ENCODE data around the gene NHERF1.

The NHERF1 gene

GRCh38 chr17:74733365-74734122 is 14.9 kb upstream of the NHERF1 start:
- DNase-seq = no peak

DNA sequence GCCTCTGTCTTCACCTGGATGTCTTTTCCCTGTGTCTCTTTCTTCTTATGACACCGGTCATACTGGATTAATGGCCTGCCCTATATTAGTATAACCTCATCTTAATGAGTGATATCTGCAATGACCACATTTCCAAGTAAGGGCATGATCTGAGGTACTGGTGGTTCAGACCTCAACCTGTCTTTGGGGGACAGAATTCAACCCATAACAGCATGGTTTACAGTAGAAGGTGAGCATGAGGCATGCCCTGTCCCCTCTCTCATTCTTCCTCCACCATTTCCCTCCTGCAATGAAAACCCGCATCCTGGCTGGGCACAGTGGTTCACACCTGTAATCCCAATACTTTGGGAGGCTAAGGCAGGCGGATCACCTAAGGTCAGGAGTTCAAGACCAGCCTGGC is 14.2 kb upstream of the NHERF1 start:
- no peak for DNase-seq

DNA sequence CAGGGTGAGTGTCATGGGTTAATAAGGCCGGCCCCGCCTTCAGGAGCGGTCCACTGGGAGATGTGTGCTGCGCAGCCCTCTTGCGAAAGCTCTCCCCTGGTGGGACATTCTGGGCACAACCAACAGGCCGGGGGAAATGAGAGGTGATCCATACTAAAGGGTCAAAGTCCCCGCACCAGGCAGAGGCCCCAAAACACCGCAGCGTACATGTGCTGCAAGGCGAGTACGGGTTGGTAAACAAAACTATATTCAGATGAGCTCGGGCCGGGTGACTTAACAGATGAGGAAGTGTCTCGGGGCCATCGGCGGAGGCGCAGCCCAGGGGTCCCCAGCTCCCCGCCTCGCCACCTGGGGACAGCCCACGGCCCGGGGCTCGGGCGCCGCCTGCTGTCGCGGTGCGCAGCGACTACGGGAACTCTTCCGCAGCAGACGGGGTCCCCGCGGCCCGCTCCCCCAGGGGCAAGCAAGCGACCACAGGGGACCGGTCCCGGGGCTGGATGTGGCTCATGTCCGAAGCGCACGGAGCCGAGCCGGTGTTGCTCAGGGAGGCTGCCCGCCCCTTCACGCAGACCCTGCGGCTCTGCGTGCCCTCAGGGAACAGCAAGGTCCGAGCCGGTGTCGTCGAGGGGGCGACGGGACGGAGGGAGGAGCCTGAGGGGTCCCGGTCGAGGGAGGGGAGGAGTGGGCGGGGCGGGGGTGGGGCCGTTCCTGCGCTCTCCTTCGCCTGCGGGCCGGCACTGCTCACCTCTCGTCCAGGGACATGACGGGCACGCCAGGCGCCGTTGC is 11.7 kb upstream of the NHERF1 start, which contains the start of gene RAB37:
RAB37 (plus strand) TSS at position 744 of the 786 bp plus-strand sequence; CDS start at position 761, 17 bp downstream.
- DNase-seq = no peak

- no peak for DNase-seq
Observed at GRCh38 chr17:74737299-74738050, 11.0 kb upstream of the NHERF1 start.

- no peak for DNase-seq
Observed at GRCh38 chr17:74738051-74738996, 10.1 kb upstream of the NHERF1 start.

DNA sequence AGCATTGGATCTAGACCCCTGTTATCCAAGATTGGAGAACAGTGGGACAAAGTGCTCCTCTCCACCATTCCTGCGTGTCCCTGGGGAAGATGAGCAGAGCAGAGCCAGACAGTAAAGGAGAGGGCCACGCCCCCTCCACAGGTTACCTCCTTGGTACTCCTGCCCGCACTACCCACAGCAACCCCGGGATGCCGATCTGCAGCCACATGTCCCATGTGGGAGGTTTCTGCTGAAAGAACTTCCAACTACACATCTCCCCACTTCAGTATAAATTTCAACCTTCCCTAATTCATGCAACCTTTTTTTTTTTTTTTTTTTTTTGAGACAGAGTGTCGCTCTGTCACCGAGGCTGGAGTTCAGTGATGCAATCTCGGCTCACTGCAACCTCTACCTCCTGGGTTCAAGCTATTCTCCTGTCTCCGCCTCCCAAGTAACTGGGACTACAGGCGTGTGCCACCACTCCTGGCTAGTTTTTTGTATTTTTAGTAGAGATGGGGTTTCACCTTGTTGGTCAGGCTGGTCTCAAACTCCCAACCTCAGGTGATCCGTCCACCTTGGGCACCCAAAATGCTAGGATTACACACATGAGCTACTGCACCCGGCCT is 9.1 kb upstream of the NHERF1 start:
- DNase-seq = no peak

DNA sequence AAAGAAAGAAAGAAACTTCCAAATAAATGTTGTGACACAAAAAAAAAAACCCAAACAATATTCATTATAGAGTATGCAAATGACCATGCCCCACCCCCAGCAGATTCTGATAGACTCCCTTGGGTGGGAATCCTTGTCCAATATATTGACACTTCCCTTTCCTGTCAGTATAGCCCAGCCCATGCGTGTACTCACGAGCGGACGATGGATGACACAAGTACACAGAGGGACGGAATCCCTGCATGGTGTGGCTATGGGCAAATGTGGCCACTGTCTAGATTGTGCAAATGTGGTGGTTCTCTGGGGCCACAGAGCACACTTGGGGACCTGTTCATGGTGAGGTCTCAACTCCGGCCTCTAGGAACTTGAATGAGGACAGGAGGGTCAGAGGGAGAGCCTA is 8.3 kb upstream of the NHERF1 start:
- DNase-seq = no peak

GRCh38 chr17:74740641-74741387 is 7.6 kb upstream of the NHERF1 start:
- no peak for DNase-seq

GRCh38 chr17:74742153-74742515 is 6.3 kb upstream of the NHERF1 start:
- DNase-seq = no peak

DNA sequence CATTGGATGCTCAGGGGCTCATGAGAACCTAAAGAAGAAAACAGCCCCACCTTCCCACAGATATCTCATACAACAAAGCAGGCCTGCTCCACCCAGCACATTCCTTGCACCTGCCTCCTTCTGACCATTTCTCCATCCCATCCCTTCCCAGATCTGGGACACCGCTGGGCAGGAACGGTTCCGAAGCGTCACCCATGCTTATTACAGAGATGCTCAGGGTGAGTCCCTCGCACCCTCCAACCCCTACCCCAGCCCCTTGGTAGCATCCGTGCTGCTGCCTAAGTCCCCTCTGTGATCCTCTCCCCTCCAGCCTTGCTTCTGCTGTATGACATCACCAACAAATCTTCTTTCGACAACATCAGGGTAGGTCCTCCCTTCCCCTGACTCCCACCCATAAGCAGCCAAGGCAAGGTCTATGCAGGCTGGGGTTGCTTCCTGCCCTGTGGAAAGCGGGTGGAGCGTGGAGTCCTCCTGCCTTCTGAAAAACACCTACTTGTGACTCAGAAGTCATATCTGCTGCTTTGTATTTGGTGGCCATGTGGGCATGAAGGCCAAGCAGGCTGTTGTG is 5.4 kb upstream of the NHERF1 start:
- no peak for DNase-seq

DNA sequence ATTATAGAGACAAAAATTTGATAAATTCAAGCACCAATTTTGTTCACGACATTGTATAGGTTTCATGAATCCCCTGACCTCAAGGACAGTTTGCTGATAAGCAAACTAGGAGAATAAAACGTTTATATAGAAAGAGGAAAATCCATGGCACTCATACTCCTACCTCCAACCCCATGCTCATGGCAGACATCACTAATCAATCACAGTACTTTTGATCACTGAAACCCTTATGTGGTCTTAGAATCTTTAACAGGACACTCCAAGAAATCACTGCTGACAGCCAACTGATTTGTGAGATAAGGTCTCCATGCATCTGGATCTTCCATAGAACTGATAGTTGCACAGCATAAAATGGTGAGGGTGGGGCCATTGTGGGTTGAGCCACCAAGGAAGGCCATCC is 4.7 kb upstream of the NHERF1 start:
- no peak for DNase-seq

DNA sequence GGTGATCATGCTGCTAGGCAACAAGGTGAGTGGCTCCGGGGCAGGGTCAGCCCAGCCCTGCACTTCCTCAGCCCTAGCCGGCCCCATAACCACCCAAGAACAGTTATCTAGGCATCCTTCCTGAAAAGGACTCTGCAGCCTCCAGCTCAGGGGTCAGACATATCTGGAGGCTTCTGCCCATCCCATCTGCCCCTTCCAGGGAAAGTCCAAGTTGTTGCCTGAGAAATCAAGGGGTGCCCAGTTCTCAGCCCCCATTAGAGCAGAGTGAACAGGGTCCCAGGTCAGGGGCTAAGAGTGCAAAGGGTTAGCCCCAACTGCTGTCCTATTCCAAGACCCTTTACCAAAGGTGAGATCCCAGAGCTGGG is 4.1 kb upstream of the NHERF1 start:
- no peak for DNase-seq

- DNase-seq = peak; percentile 49 to 82
Observed at GRCh38 chr17:74744714-74745547, 3.5 kb upstream of the NHERF1 start.

DNA sequence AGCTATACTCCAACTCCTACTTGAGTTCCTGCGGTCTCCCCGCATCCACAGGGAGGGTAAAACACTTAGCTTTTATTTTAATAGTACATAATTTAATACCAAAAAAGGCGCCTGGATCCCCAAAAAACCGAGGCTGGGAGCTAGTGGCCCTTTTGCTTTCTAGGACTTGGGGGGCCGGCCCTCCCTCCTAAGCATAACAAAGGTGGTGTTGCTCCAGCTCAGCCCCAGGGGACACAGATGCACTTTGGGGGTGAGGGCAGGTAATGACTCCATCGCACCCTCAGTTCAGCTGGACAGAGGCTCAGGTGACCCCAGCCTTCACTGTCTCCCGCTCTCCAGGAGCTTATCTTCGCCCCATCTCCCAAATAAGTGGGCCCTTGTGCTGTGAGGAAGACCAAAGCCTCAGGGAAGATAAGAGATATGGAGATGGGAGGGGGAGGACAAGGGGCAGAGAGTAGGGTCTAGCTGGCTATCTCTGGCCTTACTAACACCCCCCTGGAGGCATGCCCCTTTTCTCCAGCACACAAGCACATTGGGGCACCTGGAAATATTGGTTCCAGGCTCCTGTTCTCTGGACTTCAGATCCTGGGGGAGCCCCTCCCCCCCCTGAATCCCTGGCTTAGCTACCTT is 2.8 kb upstream of the NHERF1 start:
- no peak for DNase-seq

- no peak for DNase-seq
Observed at GRCh38 chr17:74746376-74746775, 2.1 kb upstream of the NHERF1 start.

GRCh38 chr17:74746922-74747321 is 1.5 kb upstream of the NHERF1 start:
- no peak for DNase-seq

GRCh38 chr17:74748279-74748528 is 224 bp upstream of the NHERF1 start:
- DNase-seq = no peak

DNA sequence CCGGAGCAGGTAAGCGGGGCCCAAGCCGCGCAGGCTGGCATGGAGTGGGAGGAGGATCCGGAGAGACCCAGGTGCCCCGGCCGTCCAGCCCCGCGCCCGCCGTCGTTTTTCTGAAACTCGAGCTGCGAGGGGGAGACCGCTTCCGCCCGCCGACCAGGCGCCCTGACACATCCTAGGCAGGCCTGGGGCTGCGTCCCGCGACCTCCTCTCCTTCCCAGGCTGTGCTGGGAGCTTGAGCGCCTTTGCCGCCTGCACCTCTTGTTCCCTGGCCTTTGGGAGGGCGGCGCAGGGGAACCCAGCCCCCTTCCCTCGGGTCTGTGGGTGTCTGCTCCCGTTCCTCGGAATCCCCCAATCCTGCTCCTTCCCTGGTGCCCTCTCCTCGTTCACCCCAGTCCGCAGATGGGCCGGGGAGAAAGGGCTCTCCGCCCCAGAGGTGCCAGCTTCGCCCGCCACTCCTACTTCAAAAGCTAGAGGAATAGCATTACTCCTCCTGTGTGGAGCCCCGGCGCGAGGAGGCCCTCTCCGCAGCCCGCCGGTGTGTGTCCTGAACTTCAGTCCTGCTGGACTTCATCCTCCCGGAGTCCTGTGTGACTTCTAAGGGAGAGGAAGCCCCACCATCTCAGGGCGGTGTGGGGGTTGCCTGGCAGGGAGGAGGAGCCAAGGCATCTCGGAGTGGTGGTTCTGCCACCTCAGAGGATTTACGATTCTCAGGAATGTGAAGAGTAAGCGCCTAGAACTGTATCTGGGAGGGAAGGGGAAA is 1.0 kb downstream of the NHERF1 start:
- no peak for DNase-seq

- DNase-seq = no peak
Observed at GRCh38 chr17:74750039-74750326, 1.6 kb downstream of the NHERF1 start.

Data from NCI-H446 (cell line).